ENCODE results near the gene BCL11B. TPM values are rescaled to one million over a fixed set of nuclear protein-coding genes. Genes with fewer than 3 reads are reported as not detected.
A peak's percentile ranks its signal among the peaks of the same experiment; 100 is the strongest.

The BCL11B gene
- total and polyA plus RNA-seq, 2 donors from 2014 or later, result 0.13 to 3.3 TPM

GRCh38 chr14:99320105-99320572 is 48.1 kb upstream of the BCL11B start:
- DNase-seq (peak in 4 of 5 donors; percentile 56 to 79 (median 66)), FAIRE-seq (no peak)
- Histone ChIP-seq H3K4me3 (ENCODE audit: low read length in 3 of 3) (no peak overlapping the region), H3K27ac (ENCODE audit: low read depth in 2 of 2, low read length in 2 of 2) (no peak overlapping the region), H3K4me1 (ENCODE audit: control insufficient read depth in 2 of 3, insufficient read depth in 2 of 3, low read depth in 1 of 3, low read length in 3 of 3) (peaks cover 0 to 13% (median 3%) of the 10 kb centered on the region in 3 donors), H3K9ac (ENCODE audit: low read length in 3 of 3) (no peak overlapping the region), H3K27me3 (ENCODE audit: control insufficient read depth, insufficient read depth, low read length) (no peaks in the 10 kb centered on the region), H3K36me3 (ENCODE audit: control insufficient read depth in 2 of 3, insufficient read depth in 3 of 3, low read length in 3 of 3) (no peaks in the 10 kb centered on the region), H3K9me3 (ENCODE audit: control insufficient read depth in 2 of 3, insufficient read depth in 1 of 3, low read length in 3 of 3) (no peaks in the 10 kb centered on the region)
- peak; percentile 63 for TF ChIP-seq CTCF (IDR thresholded peaks at IDR 0.05; ENCODE audit: borderline replicate concordance, extremely low read depth, insufficient read depth)
- intact Hi-C loops (cut with DNase I), result no loop called here

- intact Hi-C loops (cut with DNase I), result no loop called here
- Histone ChIP-seq H3K27me3 (ENCODE audit: control insufficient read depth, insufficient read depth, low read length) (no peaks in the 10 kb centered on the region), H3K27ac (ENCODE audit: low read depth in 2 of 2, low read length in 2 of 2) (no peak overlapping the region), H3K36me3 (ENCODE audit: control insufficient read depth in 2 of 3, insufficient read depth in 3 of 3, low read length in 3 of 3) (no peaks in the 10 kb centered on the region), H3K4me1 (ENCODE audit: control insufficient read depth in 2 of 3, insufficient read depth in 2 of 3, low read depth in 1 of 3, low read length in 3 of 3) (peaks cover 0 to 13% (median 3%) of the 10 kb centered on the region in 3 donors), H3K9me3 (ENCODE audit: control insufficient read depth in 2 of 3, insufficient read depth in 1 of 3, low read length in 3 of 3) (no peaks in the 10 kb centered on the region), H3K9ac (ENCODE audit: low read length in 3 of 3) (no peak overlapping the region), H3K4me3 (ENCODE audit: low read length in 3 of 3) (no peak overlapping the region)
- no peak for FAIRE-seq
- DNase-seq, result no peak
- no peak for TF ChIP-seq CTCF (IDR thresholded peaks at IDR 0.05; ENCODE audit: borderline replicate concordance, extremely low read depth, insufficient read depth)
Observed at GRCh38 chr14:99318959-99319295, 46.9 kb upstream of the BCL11B start.

GRCh38 chr14:99318091-99318958 is 46.3 kb upstream of the BCL11B start:
- H3K9ac ChIP-seq (ENCODE audit: low read length in 3 of 3), result no peak overlapping the region
- DNase-seq (no peak), FAIRE-seq (no peak)
- TF ChIP-seq CTCF (IDR thresholded peaks at IDR 0.05; ENCODE audit: borderline replicate concordance, extremely low read depth, insufficient read depth), result no peak
- H3K27ac ChIP-seq (ENCODE audit: low read depth in 2 of 2, low read length in 2 of 2), result no peak overlapping the region
- no peaks in the 10 kb centered on the region for H3K9me3 ChIP-seq (ENCODE audit: control insufficient read depth in 2 of 3, insufficient read depth in 1 of 3, low read length in 3 of 3)
- H3K27me3 ChIP-seq (ENCODE audit: control insufficient read depth, insufficient read depth, low read length), result no peaks in the 10 kb centered on the region
- no peaks in the 10 kb centered on the region for H3K36me3 ChIP-seq (ENCODE audit: control insufficient read depth in 2 of 3, insufficient read depth in 3 of 3, low read length in 3 of 3)
- H3K4me1 ChIP-seq (ENCODE audit: control insufficient read depth in 2 of 3, insufficient read depth in 2 of 3, low read depth in 1 of 3, low read length in 3 of 3), result peaks cover 0 to 13% (median 3%) of the 10 kb centered on the region in 3 donors
- intact Hi-C loops (cut with DNase I), result no loop called here
- no peak overlapping the region for H3K4me3 ChIP-seq (ENCODE audit: low read length in 3 of 3)
